ENCODE results near the gene MST1. TPM values are rescaled to one million over a fixed set of nuclear protein-coding genes. Genes with fewer than 3 reads are reported as not detected.
"Not testable (repeated sequence)": the region's sequence is repeated elsewhere in the genome, so short reads cannot be mapped to it uniquely, and the experiment has no call there.

The MST1 gene
- total and polyA plus RNA-seq, 4 experiments from 2014 or later: 0.94 to 10.2 (median 6.3) TPM; not detected in 1

DNA sequence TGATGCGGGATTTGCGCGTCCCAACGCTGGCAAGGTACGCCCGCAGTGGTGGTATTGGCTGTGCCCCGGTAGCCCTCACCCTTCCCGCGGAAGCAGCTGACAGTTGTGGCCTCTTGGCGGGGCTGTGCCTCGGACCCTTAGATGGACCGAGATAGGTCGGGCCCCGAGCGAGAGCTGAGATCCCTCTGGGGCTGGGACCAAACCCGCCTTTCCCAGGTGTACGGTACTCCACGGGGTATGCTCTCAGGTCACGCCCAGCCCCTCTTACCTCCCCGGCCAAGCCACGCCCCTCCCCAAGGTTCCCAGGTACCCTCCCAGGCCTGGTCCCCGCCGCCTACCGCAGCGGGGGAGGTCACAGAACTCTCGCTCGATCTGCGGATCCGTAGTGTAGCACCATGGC lies 2.9 kb downstream of the MST1 start:
- peak overlapping the region; percentile 54 to 98 (median 70) for H3K4me3 Mint-ChIP-seq
- H3K4me1 ChIP-seq (ENCODE audit: insufficient read depth, low read length): peaks cover 23% of the 10 kb centered on the region
- H3K9me3 Mint-ChIP-seq; CTCF ChIA-PET (ENCODE audit: partially characterized antibody); H3K27me3 Mint-ChIP-seq; H3K27me3 ChIP-seq (ENCODE audit: insufficient read depth, low read length); intact Hi-C loops (cut with micrococcal nuclease); POLR2A ChIA-PET (ENCODE audit: partially characterized antibody); H3K27ac ChIP-seq (ENCODE audit: low read depth, low read length); H3K4me3 ChIP-seq (ENCODE audit: low read length in 2 of 2); H3K9me3 ChIP-seq (ENCODE audit: control insufficient read depth in 1 of 2, low read length in 2 of 2): not testable (repeated sequence)
- H3K27ac Mint-ChIP-seq: peak overlapping the region in 1 of 7 donors; percentile 36
- peaks cover 0 to 27% of the 10 kb centered on the region in 2 donors for H3K36me3 Mint-ChIP-seq
- DNase-seq: peak in 3 of 5 donors; percentile 28 to 37 (median 36)
- H3K36me3 ChIP-seq (ENCODE audit: insufficient read depth, low read length): peaks cover 26% of the 10 kb centered on the region
- H3K4me1 Mint-ChIP-seq: peaks cover 14 to 40% (median 25%) of the 10 kb centered on the region in 4 donors

DNA sequence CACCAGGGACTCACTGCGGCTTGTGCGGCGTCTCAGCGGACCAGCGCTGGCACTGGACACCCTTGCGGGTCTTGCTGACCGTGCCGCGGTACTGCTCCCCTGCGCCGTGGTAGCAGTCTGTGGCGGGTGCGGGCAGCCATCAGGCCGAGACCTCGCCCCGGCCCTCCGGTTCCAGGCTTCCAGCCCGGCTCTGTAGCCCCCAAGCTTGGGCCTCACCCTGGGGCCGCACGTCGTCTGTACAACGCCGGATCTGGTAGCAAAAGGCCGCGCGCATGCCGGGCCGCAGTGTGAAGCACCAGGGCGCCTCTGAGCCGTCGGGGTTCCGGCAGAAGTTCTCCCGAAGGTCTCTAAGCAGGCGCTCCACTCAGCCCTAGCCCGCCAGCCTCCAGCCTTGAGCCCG lies 3.4 kb downstream of the MST1 start:
- intact Hi-C loops (cut with micrococcal nuclease); POLR2A ChIA-PET (ENCODE audit: partially characterized antibody); CTCF ChIA-PET (ENCODE audit: partially characterized antibody); H3K9me3 ChIP-seq (ENCODE audit: control insufficient read depth in 1 of 2, low read length in 2 of 2); H3K27me3 Mint-ChIP-seq; DNase-seq; H3K4me3 ChIP-seq (ENCODE audit: low read length in 2 of 2); H3K9me3 Mint-ChIP-seq; H3K27ac ChIP-seq (ENCODE audit: low read depth, low read length); H3K27me3 ChIP-seq (ENCODE audit: insufficient read depth, low read length): not testable (repeated sequence)
- Mint-ChIP-seq H3K27ac (peak overlapping the region in 1 of 7 donors; percentile 12), H3K4me1 (peaks cover 11 to 35% (median 21%) of the 10 kb centered on the region in 4 donors), H3K36me3 (peaks cover under 1 to 28% of the 10 kb centered on the region in 2 donors), H3K4me3 (peak overlapping the region in 2 of 8 donors; percentile 42 to 79)
- Histone ChIP-seq H3K36me3 (ENCODE audit: insufficient read depth, low read length) (peaks cover 31% of the 10 kb centered on the region), H3K4me1 (ENCODE audit: insufficient read depth, low read length) (peaks cover 18% of the 10 kb centered on the region)

DNA sequence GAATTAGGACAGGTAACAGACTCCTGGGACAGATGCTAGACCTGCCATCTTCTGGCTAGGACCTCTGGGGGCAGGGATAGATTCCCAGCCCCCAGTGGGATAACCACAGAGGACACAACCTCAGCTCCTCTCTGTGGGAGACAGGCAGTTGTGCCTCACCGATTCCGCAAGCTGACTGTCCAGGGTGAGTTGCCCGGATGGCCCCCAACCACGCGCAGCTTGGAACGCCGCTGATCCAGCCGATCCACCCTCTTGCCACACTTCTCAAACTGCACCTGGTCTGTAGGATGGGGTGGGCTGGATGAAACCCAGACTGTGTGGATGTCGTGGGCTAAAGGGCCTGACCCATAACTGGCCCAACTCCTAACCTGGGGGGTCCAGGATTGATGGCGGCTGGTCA lies 4.2 kb downstream of the MST1 start:
- CTCF ChIA-PET (ENCODE audit: partially characterized antibody); intact Hi-C loops (cut with micrococcal nuclease); H3K27ac Mint-ChIP-seq; POLR2A ChIA-PET (ENCODE audit: partially characterized antibody); H3K9me3 Mint-ChIP-seq; H3K27ac ChIP-seq (ENCODE audit: low read depth, low read length); H3K4me3 ChIP-seq (ENCODE audit: low read length in 2 of 2); H3K9me3 ChIP-seq (ENCODE audit: control insufficient read depth in 1 of 2, low read length in 2 of 2); H3K27me3 Mint-ChIP-seq; H3K27me3 ChIP-seq (ENCODE audit: insufficient read depth, low read length); DNase-seq: not testable (repeated sequence)
- H3K4me1 ChIP-seq (ENCODE audit: insufficient read depth, low read length): peaks cover 11% of the 10 kb centered on the region
- Mint-ChIP-seq H3K4me1 (peaks cover 5 to 29% (median 15%) of the 10 kb centered on the region in 4 donors), H3K36me3 (peaks cover 6 to 36% of the 10 kb centered on the region in 2 donors), H3K4me3 (peak overlapping the region in 3 of 8 donors; percentile 41 to 60 (median 48))
- H3K36me3 ChIP-seq (ENCODE audit: insufficient read depth, low read length): peaks cover 38% of the 10 kb centered on the region

DNA sequence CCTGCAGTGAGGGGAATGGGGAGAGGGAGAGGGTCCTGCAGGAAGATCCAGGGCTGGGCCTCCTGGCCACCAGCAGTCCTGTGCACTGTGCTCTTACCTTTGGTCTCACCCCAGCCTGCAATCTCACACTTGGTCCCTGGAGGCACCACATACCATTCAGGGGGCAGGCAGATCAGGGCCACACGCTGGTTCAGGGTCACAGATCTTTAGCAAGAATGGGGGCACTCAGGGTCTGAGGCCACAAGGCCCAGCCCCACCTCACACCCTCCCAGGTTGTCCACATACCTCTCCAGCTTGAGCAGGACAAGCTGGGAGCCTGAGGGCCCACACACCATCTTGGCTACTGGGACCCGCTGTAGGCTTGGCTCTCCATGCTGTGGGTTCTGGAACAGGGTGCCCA lies 4.8 kb downstream of the MST1 start:
- POLR2A ChIA-PET (ENCODE audit: partially characterized antibody); H3K9me3 ChIP-seq (ENCODE audit: control insufficient read depth in 1 of 2, low read length in 2 of 2); DNase-seq; intact Hi-C loops (cut with micrococcal nuclease); CTCF ChIA-PET (ENCODE audit: partially characterized antibody); H3K4me1 ChIP-seq (ENCODE audit: insufficient read depth, low read length); H3K27ac ChIP-seq (ENCODE audit: low read depth, low read length); H3K27me3 ChIP-seq (ENCODE audit: insufficient read depth, low read length); H3K4me3 ChIP-seq (ENCODE audit: low read length in 2 of 2); H3K27me3 Mint-ChIP-seq; H3K9me3 Mint-ChIP-seq: not testable (repeated sequence)
- Mint-ChIP-seq H3K27ac (peak overlapping the region in 3 of 7 donors; percentile 7 to 57 (median 47)), H3K36me3 (peaks cover 12 to 40% of the 10 kb centered on the region in 2 donors), H3K4me3 (peak overlapping the region in 1 of 8 donors; percentile 15), H3K4me1 (peaks cover 7 to 25% (median 13%) of the 10 kb centered on the region in 4 donors)
- peaks cover 45% of the 10 kb centered on the region for H3K36me3 ChIP-seq (ENCODE audit: insufficient read depth, low read length)

DNA sequence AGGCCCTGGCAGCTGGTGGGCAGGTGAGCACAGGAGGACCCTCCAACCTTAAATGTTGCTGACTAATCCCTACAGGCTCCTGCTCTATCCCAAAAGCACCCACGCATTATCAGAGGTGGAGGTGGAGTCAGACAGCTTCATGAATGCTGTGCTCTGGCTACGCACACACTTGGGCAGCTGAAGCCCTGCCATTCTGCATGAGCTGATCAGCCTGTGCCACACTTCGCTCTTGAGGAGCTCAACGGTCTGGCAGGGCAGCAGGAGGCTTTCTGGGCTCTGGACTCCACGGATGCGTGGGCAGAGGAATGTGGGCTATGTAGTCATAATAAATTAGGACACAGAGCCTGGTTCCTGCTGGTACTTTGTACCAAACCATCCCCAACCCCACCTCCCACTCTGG lies 6.1 kb downstream of the MST1 start:
- no peak for DNase-seq
- ChIA-PET CTCF (ENCODE audit: partially characterized antibody) (no interaction called here), POLR2A (ENCODE audit: partially characterized antibody) (no interaction called here)
- no peak overlapping the region for H3K27ac Mint-ChIP-seq
- peaks cover 0 to 2% of the 10 kb centered on the region in 2 donors for H3K27me3 Mint-ChIP-seq
- H3K9me3 Mint-ChIP-seq: no peaks in the 10 kb centered on the region
- no peak overlapping the region for H3K27ac ChIP-seq (ENCODE audit: low read depth, low read length)
- H3K27me3 ChIP-seq (ENCODE audit: insufficient read depth, low read length): no peaks in the 10 kb centered on the region
- no peak overlapping the region for H3K4me3 ChIP-seq (ENCODE audit: low read length in 2 of 2)
- peaks cover 5 to 15% (median 10%) of the 10 kb centered on the region in 4 donors for H3K4me1 Mint-ChIP-seq
- no peaks in the 10 kb centered on the region for H3K4me1 ChIP-seq (ENCODE audit: insufficient read depth, low read length)
- H3K4me3 Mint-ChIP-seq: no peak overlapping the region
- peaks cover 57% of the 10 kb centered on the region for H3K36me3 ChIP-seq (ENCODE audit: insufficient read depth, low read length)
- no peaks in the 10 kb centered on the region for H3K9me3 ChIP-seq (ENCODE audit: control insufficient read depth in 1 of 2, low read length in 2 of 2)
- H3K36me3 Mint-ChIP-seq: peaks cover 15 to 41% of the 10 kb centered on the region in 2 donors
- intact Hi-C loops (cut with micrococcal nuclease): no loop called here

DNA sequence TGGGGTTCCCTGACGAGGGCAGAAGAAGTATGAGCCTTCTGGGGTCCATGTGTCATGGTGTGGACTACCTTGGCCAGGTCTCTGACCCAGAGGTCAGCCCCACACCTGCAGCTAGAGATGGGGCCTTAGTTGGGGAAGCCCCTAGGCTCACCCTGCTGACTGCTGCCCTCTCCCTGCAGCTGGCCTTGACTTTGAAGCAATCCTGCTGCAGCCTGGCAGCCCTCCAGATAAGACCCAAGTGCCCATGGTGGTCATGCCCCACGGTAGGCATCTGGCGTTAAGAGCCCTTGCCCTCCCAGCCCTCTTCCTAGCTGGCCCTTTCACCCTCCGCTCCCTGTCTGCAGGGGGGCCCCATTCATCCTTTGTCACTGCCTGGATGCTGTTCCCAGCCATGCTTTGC lies 7.7 kb downstream of the MST1 start:
- peaks cover 3% of the 10 kb centered on the region for H3K4me1 ChIP-seq (ENCODE audit: insufficient read depth, low read length)
- intact Hi-C loops (cut with micrococcal nuclease): no loop called here
- POLR2A ChIA-PET (ENCODE audit: partially characterized antibody): no interaction called here
- Mint-ChIP-seq H3K4me3 (no peak overlapping the region), H3K36me3 (peaks cover 26 to 53% of the 10 kb centered on the region in 2 donors), H3K9me3 (no peaks in the 10 kb centered on the region), H3K27me3 (no peaks in the 10 kb centered on the region), H3K4me1 (peaks cover 6 to 14% (median 8%) of the 10 kb centered on the region in 4 donors), H3K27ac (no peak overlapping the region)
- H3K4me3 ChIP-seq (ENCODE audit: low read length in 2 of 2): no peak overlapping the region
- H3K9me3 ChIP-seq (ENCODE audit: control insufficient read depth in 1 of 2, low read length in 2 of 2): no peaks in the 10 kb centered on the region
- H3K27ac ChIP-seq (ENCODE audit: low read depth, low read length): no peak overlapping the region
- H3K27me3 ChIP-seq (ENCODE audit: insufficient read depth, low read length): no peaks in the 10 kb centered on the region
- no peak for DNase-seq
- CTCF ChIA-PET (ENCODE audit: partially characterized antibody): no interaction called here
- H3K36me3 ChIP-seq (ENCODE audit: insufficient read depth, low read length): peaks cover 74% of the 10 kb centered on the region

DNA sequence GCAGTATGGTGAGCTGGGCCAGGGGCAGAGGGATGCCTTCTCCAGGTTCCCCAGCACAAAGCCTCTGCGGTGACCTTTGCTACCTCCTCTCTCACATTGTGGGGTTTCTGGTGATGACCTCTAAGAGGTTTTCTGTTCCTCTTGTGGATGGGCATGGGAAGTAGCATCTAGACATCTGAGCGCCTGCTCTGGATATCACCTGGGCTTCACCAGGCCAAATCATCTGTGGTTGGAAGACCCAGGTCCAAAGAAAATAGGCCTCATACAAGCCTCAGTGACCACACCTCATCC lies 8.1 kb downstream of the MST1 start:
- no peak overlapping the region for H3K4me3 ChIP-seq (ENCODE audit: low read length in 2 of 2)
- ChIA-PET POLR2A (ENCODE audit: partially characterized antibody) (no interaction called here), CTCF (ENCODE audit: partially characterized antibody) (no interaction called here)
- Mint-ChIP-seq H3K27me3 (no peaks in the 10 kb centered on the region), H3K36me3 (peaks cover 28 to 54% of the 10 kb centered on the region in 2 donors), H3K4me3 (no peak overlapping the region), H3K4me1 (peaks cover 7 to 18% (median 9%) of the 10 kb centered on the region in 4 donors), H3K9me3 (no peaks in the 10 kb centered on the region), H3K27ac (no peak overlapping the region)
- intact Hi-C loops (cut with micrococcal nuclease): no loop called here
- no peaks in the 10 kb centered on the region for H3K27me3 ChIP-seq (ENCODE audit: insufficient read depth, low read length)
- no peak overlapping the region for H3K27ac ChIP-seq (ENCODE audit: low read depth, low read length)
- peaks cover 6% of the 10 kb centered on the region for H3K4me1 ChIP-seq (ENCODE audit: insufficient read depth, low read length)
- no peak for DNase-seq
- H3K36me3 ChIP-seq (ENCODE audit: insufficient read depth, low read length): peaks cover 77% of the 10 kb centered on the region
- no peaks in the 10 kb centered on the region for H3K9me3 ChIP-seq (ENCODE audit: control insufficient read depth in 1 of 2, low read length in 2 of 2)
